ENCODE measurements around the gene GHDC. TPM values are rescaled to one million over a fixed set of nuclear protein-coding genes. Genes with fewer than 3 reads are reported as not detected.

Gene GHDC
- total and polyA plus RNA-seq, 2 of the 8 experiments (the other 6 are each of a cell fraction or from before 2014, with no cell fraction given): 7.4 to 8.1 TPM

GRCh38 chr17:42188749-42189650 is 5.3 kb downstream of the GHDC start:
- Histone ChIP-seq H2BK15ac (ENCODE audit: low read length) (0 out of 2 replicates have a peak overlapping the region, but pooled peaks have one; percentile 10), H4K91ac (replicated peaks; ENCODE audit: insufficient read length, low read length) (no peak overlapping the region), H3K4me3 (ENCODE audit: extremely low read depth in 1 of 4, insufficient read depth in 2 of 4, low read depth in 3 of 4, low read length in 4 of 4) (no peak overlapping the region), H2AK5ac (ENCODE audit: low read depth, low read length) (no peak overlapping the region), H4K5ac (ENCODE audit: insufficient read length, low read depth, low read length) (no peak overlapping the region), H2AFZ (ENCODE audit: low read length) (no peak overlapping the region), H3K4ac (replicated peaks; ENCODE audit: insufficient read length, low read depth, low read length) (no peak overlapping the region), H4K8ac (ENCODE audit: extremely low read depth, insufficient read depth, low read length) (no peak overlapping the region), H3K23ac (ENCODE audit: insufficient read length) (no peak overlapping the region), H3K79me2 (ENCODE audit: control insufficient read depth in 1 of 2, insufficient read depth in 2 of 2, low read length in 2 of 2) (no peaks in the 10 kb centered on the region), H3K56ac (replicated peaks; ENCODE audit: insufficient read length, low read depth, low read length) (no peak overlapping the region), H3K4me2 (ENCODE audit: insufficient read depth in 1 of 2, low read depth in 2 of 2, low read length in 2 of 2) (no peak overlapping the region), H3K9ac (replicated peaks in 1 of 4; ENCODE audit: extremely low read depth in 1 of 4, low read depth in 3 of 4, low read length in 3 of 4) (no peak overlapping the region), H2BK20ac (ENCODE audit: low read length) (no peak overlapping the region), H3K23me2 (ENCODE audit: low read depth, low read length) (no peaks in the 10 kb centered on the region; the same call in 1 of the 2 replicates), H3K79me1 (ENCODE audit: low read depth, low read length) (no peaks in the 10 kb centered on the region), H4K20me1 (replicated peaks in 1 of 2; ENCODE audit: control insufficient read depth in 1 of 2, insufficient read depth in 2 of 2, low read length in 2 of 2) (peaks cover 0 to 1% of the 10 kb centered on the region in 2 experiments), H3K9me3 (ENCODE audit: insufficient read depth in 2 of 2, low read depth in 1 of 2, low read length in 1 of 2) (no peaks in the 10 kb centered on the region), H3K27ac (ENCODE audit: low read depth, low read length) (no peak overlapping the region), H2BK120ac (replicated peaks; ENCODE audit: low read depth, low read length) (no peak overlapping the region), H3K14ac (ENCODE audit: insufficient read length) (no peak overlapping the region), H2BK5ac (ENCODE audit: low read depth, low read length) (no peak overlapping the region), H2BK12ac (ENCODE audit: low read depth, low read length) (no peak overlapping the region), H3K27me3 (replicated peaks in 1 of 4; ENCODE audit: control insufficient read depth in 3 of 4, extremely low read depth in 1 of 4, insufficient read depth in 3 of 4, low read length in 3 of 4) (peaks cover 0 to 17% (median 14%) of the 10 kb centered on the region in 4 experiments; a peak in 5 of 7 replicates), H3K36me3 (ENCODE audit: control insufficient read depth in 2 of 4, insufficient read depth in 4 of 4, low read length in 3 of 4) (no peaks in the 10 kb centered on the region), H3K18ac (ENCODE audit: extremely low read depth, low read length) (no peak overlapping the region), H3K4me1 (replicated peaks in 1 of 4; ENCODE audit: control insufficient read depth in 3 of 4, insufficient read depth in 4 of 4, low read length in 3 of 4) (peaks cover 0 to 10% (median 5%) of the 10 kb centered on the region in 4 experiments; a peak in 4 of 7 replicates)
- FAIRE-seq (no peak), DNase-seq (ENCODE audit: low read depth in 1 of 2, low spot score in 2 of 2) (no peak)
- 93% methylated on average over 19 of the region's 19 CpGs; no CpG with 5 or more reads in 1 of the 2 experiments for WGBS, 2 experiments (ENCODE audit: extremely low coverage in 1 of 2, insufficient coverage in 1 of 2, insufficient read length in 1 of 2, insufficient replicate concordance in 2 of 2, low coverage in 1 of 2, low lambda C conversion rate in 2 of 2, missing lambda C conversion rate in 1 of 2)
- CTCF ChIA-PET (ENCODE audit: partially characterized antibody): interaction anchor here (0.6 to 5.1 kb wide), 8 partner anchors 26 to 345 kb away, joined by 3 to 28 read pairs (median 3); no protein-coding TSS in a partner anchor
- POLR2A ChIA-PET (ENCODE audit: partially characterized antibody): interaction anchor here (0.5 to 1.1 kb wide), 4 partner anchors 10 to 33 kb away, joined by 3 read pairs; no protein-coding TSS in a partner anchor
- TF ChIP-seq TEAD4 (IDR thresholded peaks at IDR 0.05; ENCODE audit: low read depth, low read length): no peak
- no peak for TF ChIP-seq ZNF274 (IDR thresholded peaks at IDR 0.05; ENCODE audit: borderline replicate concordance, extremely low read depth, low read length)
- TF ChIP-seq RXRA (IDR thresholded peaks at IDR 0.05; ENCODE audit: insufficient read depth, low read depth, low read length): no peak
- TF ChIP-seq, protein P1, sequence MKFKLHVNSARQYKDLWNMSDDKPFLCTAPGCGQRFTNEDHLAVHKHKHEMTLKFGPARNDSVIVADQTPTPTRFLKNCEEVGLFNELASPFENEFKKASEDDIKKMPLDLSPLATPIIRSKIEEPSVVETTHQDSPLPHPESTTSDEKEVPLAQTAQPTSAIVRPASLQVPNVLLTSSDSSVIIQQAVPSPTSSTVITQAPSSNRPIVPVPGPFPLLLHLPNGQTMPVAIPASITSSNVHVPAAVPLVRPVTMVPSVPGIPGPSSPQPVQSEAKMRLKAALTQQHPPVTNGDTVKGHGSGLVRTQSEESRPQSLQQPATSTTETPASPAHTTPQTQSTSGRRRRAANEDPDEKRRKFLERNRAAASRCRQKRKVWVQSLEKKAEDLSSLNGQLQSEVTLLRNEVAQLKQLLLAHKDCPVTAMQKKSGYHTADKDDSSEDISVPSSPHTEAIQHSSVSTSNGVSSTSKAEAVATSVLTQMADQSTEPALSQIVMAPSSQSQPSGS (IDR thresholded peaks at IDR 0.05; ENCODE audit: low read length): no peak
- no peak for TF ChIP-seq EGR1 (IDR thresholded peaks at IDR 0.05; ENCODE audit: borderline replicate concordance, low read depth, low read length)
- TF ChIP-seq POU5F1 (IDR thresholded peaks at IDR 0.05; ENCODE audit: low read depth, low read length): no peak
- no peak for TF ChIP-seq RBBP5 (IDR thresholded peaks at IDR 0.05; ENCODE audit: borderline replicate concordance, low read depth, low read length)
